Heart left ventricle (tissue), 16 donors: ENCODE measurements around the gene ADGRD2. TPM values are rescaled to one million over a fixed set of nuclear protein-coding genes. Genes with fewer than 3 reads are reported as not detected.

Source experiments
- ATAC-seq, 4 donors: fragments of 200-7000 bp; cut with Tn5 transposase; one replicate each; pipeline ENCODE4 v1.9.1; 2020 to 2022; ENCODE audit warnings: moderate library complexity in 4 of 4, mild to moderate bottlenecking in 3 of 4, moderate number of reproducible peaks in 1 of 4
- DNase-seq, 5 donors: peaks; one replicate each; pipeline ENCODE4 v3.0.0-alpha.2; 2020
- H3K27ac ChIP-seq, 12 donors: fragments of 200-600 bp; sonication (generic) in 4 of 12; one replicate each; pipeline versions ENCODE4 v1.5.0 to v1.8.0; 2016 to 2022; ENCODE audit warnings: mild to moderate bottlenecking in 2 of 12
- H3K27me3 ChIP-seq, 9 donors: fragments of 200-600 bp; sonication (generic) in 2 of 9; one replicate each; pipeline versions ENCODE4 v1.5.1 to v1.8.0; 2016 to 2022; ENCODE audit warnings: mild to moderate bottlenecking in 3 of 9
- H3K36me3 ChIP-seq, 9 donors: fragments of 200-600 bp; sonication (generic) in 2 of 9; one replicate each; pipeline versions ENCODE4 v1.5.0 to v1.8.0; 2018 to 2022; ENCODE audit warnings: mild to moderate bottlenecking in 2 of 9
- H3K4me1 ChIP-seq, 12 donors: fragments of 200-600 bp; sonication (generic) in 4 of 12; one replicate each; pipeline versions ENCODE4 v1.5.0 to v1.8.0; 2016 to 2022; ENCODE audit warnings: mild to moderate bottlenecking in 3 of 12
- H3K4me3 ChIP-seq, 12 donors: fragments of 200-600 bp; sonication (generic) in 4 of 12; one replicate each; pipeline versions ENCODE4 v1.5.0 to v1.8.0; 2017 to 2022; ENCODE audit warnings: mild to moderate bottlenecking in 9 of 12, moderate library complexity in 4 of 12
- H3K9me3 ChIP-seq, 12 donors: fragments of 200-600 bp; sonication (generic) in 4 of 12; one replicate each; pipeline versions ENCODE4 v1.5.0 to v1.8.0; 2016 to 2022; ENCODE audit warnings: mild to moderate bottlenecking in 1 of 12
- POLR2A ChIP-seq, 2 donors: fragments of 450-650 bp; IDR thresholded peaks; one replicate each; pipeline ENCODE4 v1.6.1; 2017; ENCODE audit warnings: antibody characterized with exemption in 2 of 2, mild to moderate bottlenecking in 2 of 2, moderate library complexity in 2 of 2
- WGBS, 4 donors: extraction: QIAGEN DNeasy Blood & Tissue Kit in 2 of 4; methylation state at CpG; one replicate each; pipeline versions ENCODE4 v1.1.5 to v1.1.7; 2013 to 2018; 5-methylcytosine and 5-hydroxymethylcytosine counted together
- intact Hi-C, 10 donors: fragments of 100-400 bp; cut with DNase I; formaldehyde crosslinking; loops; one replicate each; pipeline versions ENCODE4 v1.11.1 to v1.14.2; 2022
- polyA plus RNA-seq, 2 donors: library from polyadenylated mRNA; stranded (reverse); fragments of 200-250 nt; gene quantifications; one replicate each; pipeline ENCODE4 v1.2.3, GENCODE V29; 2013
- total RNA-seq, 9 donors: library from RNA; depleted of rRNA in 2 of 9; stranded (reverse); fragments of >200 nt in 2 of 9; fragmentation: NEBNext Ultra II Directional in 3 of 9; extraction: Animal tissue kit (Norgen Biotek cat#: 25700) in 3 of 9; gene quantifications; one replicate each; pipeline versions ENCODE4 v1.1.0 to v1.2.4, GENCODE V29; 2016 to 2023
- TF ChIP-seq, protein P1 (sequence below), 12 donors: fragments of 200-600 bp; sonication (generic) in 4 of 12; IDR thresholded peaks; one replicate each; pipeline versions ENCODE4 v1.5.0 to v1.8.0; 2018 to 2022; ENCODE audit warnings: antibody characterized with exemption in 12 of 12, mild to moderate bottlenecking in 5 of 12
- donor health status: ischemic (EF 13 %, LVEDD 7.1; RV severe dilation, severe dysfunction).
- donor health status: healthy with polysubstance abuse.
- donor health status: DM: no; HTN: yes; CAD: no.
- donor health status: DM: no; HTN: no; CAD: no.
- donor health status: ischemic (EF 25% LVEDD 6.9; RV normal size, moderate dysfunction).
- donor health status: ischemic (EF 25% LVEDD 5.7; RV mildly dilated, moderate dysfunction).
- donor health status: healthy.
- donor health status: DM: yes; HTN: yes; CAD: no.
- donor health status: ischemic (EF 35%, LVEDD 5.7; RV mildly dilated, moderate dysfunction).
- donor health status: nonischemic (EF 11% LVEDD 7.7; RV severe dilation, severe dysfunction).
- donor health status: DM: yes; HTN: yes; CAD: no.
- donor health status: PGD.
- donor health status: ischemic (EF 29% LVEDD 5.4; RV normal size, mild dysfunction).
- donor health status: nonischemic (EF 23%, LVEDD 6.1; RV moderate dilation, normal function).

ADGRD2 gene
- total and polyA plus RNA-seq, 11 donors = not detected

DNA sequence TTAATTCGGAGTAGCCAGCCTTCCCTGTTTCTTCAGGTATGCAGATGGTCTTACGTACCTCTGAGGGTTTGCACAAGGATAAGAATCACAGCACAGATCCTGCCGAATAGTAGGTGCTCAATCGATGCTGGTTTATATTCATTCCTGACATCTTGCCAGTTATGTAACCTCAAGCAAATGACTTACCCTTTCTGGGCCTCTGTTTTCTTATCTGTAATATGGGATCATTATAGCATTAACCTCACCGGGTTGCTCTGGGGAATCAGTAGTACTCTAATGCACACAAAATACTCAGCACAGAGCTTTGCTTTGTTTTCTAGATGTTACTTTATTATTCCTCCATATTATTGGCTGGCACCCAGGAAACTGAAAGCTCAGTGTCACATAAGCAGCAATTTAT is 64.6 kb downstream of the ADGRD2 start:
- TF ChIP-seq POLR2A (IDR thresholded peaks at IDR 0.05) = no peak
- TF ChIP-seq, protein P1, sequence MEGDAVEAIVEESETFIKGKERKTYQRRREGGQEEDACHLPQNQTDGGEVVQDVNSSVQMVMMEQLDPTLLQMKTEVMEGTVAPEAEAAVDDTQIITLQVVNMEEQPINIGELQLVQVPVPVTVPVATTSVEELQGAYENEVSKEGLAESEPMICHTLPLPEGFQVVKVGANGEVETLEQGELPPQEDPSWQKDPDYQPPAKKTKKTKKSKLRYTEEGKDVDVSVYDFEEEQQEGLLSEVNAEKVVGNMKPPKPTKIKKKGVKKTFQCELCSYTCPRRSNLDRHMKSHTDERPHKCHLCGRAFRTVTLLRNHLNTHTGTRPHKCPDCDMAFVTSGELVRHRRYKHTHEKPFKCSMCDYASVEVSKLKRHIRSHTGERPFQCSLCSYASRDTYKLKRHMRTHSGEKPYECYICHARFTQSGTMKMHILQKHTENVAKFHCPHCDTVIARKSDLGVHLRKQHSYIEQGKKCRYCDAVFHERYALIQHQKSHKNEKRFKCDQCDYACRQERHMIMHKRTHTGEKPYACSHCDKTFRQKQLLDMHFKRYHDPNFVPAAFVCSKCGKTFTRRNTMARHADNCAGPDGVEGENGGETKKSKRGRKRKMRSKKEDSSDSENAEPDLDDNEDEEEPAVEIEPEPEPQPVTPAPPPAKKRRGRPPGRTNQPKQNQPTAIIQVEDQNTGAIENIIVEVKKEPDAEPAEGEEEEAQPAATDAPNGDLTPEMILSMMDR (IDR thresholded peaks at IDR 0.05) = no peak
- no peaks in the 10 kb centered on the region for H3K9me3 ChIP-seq
- intact Hi-C loops = loop anchor here in 1 of 10 donors (10.0 kb wide), 1 partner anchor 360 kb away; no protein-coding TSS in a partner anchor
- 81 to 91% (median 84%) methylated on average over 5 of the region's 5 CpGs for WGBS, 4 donors
- H3K27ac ChIP-seq = no peak overlapping the region
- H3K4me3 ChIP-seq = no peak overlapping the region
- H3K4me1 ChIP-seq = peaks cover 0 to 20% (median 1%) of the 10 kb centered on the region in 12 donors
- DNase-seq = no peak
- H3K27me3 ChIP-seq = no peaks in the 10 kb centered on the region
- no peaks in the 10 kb centered on the region for H3K36me3 ChIP-seq
- no peak for ATAC-seq

DNA sequence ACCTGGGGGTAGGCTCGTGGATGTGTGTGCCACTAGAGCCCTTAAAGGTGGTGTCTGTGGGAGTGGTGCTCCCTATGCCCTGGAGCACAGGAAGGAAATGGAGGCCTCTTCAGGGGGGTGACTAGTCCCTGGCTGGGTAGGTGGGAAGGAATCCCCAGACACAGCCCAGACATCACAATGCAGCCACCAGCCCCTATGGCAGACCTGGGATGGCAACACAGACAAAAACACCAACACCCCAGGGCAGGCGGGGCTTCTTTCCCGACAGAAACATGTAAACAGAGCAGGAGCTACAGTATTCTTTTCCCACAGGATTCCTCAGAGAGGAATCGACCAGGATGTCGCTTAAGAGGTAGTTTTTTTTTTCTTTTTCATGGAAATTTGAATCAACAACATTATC is 67.3 kb downstream of the ADGRD2 start:
- DNase-seq (no peak), ATAC-seq (no peak)
- Histone ChIP-seq H3K27me3 (no peaks in the 10 kb centered on the region), H3K36me3 (no peaks in the 10 kb centered on the region), H3K4me3 (no peak overlapping the region), H3K27ac (no peak overlapping the region), H3K9me3 (no peaks in the 10 kb centered on the region), H3K4me1 (peaks cover 0 to 16% (median 1%) of the 10 kb centered on the region in 12 donors)
- WGBS, 4 donors = 78 to 85% (median 81%) methylated on average over 4 to 5 of the region's 5 CpGs
- intact Hi-C loops = loop anchor here in 1 of 10 donors (10.0 kb wide), 1 partner anchor 363 kb away; no protein-coding TSS in a partner anchor
- no peak for TF ChIP-seq POLR2A (IDR thresholded peaks at IDR 0.05)
- TF ChIP-seq, protein P1 (IDR thresholded peaks at IDR 0.05) = no peak

DNA sequence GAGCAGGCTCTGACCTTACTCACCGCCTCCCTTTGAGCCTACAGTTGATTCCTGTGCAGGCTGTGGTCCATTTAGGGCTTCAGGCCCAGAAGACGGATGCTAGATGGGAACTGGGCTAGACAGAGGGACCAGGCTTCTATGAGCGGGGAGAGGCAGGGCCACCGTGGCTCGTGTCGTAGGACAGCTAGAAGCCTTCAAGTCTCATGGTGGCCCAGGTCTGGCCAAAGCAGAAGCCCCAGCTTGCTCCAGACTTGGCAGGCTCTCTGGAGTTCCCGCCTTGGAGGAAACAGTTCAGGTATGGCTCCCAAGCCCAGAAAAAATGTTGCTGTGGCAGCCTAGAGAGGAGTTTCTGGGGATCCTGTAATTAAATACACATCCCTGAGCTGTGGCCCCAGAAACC is 67.9 kb downstream of the ADGRD2 start:
- WGBS, 4 donors = 88 to 96% (median 95%) methylated on average over 7 of the region's 7 CpGs
- ATAC-seq (no peak), DNase-seq (no peak)
- Histone ChIP-seq H3K27me3 (no peaks in the 10 kb centered on the region), H3K27ac (no peak overlapping the region), H3K9me3 (no peaks in the 10 kb centered on the region), H3K4me3 (no peak overlapping the region), H3K4me1 (peaks cover 0 to 11% (median 1%) of the 10 kb centered on the region in 12 donors), H3K36me3 (no peaks in the 10 kb centered on the region)
- intact Hi-C loops = loop anchor here in 1 of 10 donors (10.0 kb wide), 1 partner anchor 363 kb away; no protein-coding TSS in a partner anchor
- TF ChIP-seq POLR2A (IDR thresholded peaks at IDR 0.05) = no peak
- TF ChIP-seq, protein P1 (IDR thresholded peaks at IDR 0.05) = no peak

DNA sequence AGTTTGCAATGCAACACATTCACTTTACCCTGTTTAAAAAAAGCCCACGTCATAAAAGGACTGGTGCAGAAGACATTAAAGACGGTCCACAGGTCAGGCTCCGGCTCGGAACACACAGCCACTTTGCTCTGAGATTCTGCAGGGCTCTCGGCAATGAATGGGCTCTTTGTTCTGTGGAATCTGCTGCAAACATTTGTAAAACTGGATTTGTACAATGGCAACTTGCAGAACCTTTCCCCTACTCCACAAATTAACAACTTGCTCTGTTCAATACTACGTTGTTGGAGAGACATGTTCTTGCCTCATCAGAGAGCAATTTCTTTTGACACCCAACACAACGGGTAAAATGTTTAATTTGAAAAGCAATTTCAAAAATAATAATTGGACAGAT is 70.0 kb downstream of the ADGRD2 start:
- no peak for ATAC-seq
- Histone ChIP-seq H3K27me3 (no peaks in the 10 kb centered on the region), H3K9me3 (no peaks in the 10 kb centered on the region), H3K4me1 (no peaks in the 10 kb centered on the region), H3K4me3 (no peak overlapping the region), H3K27ac (no peak overlapping the region), H3K36me3 (no peaks in the 10 kb centered on the region)
- TF ChIP-seq, protein P1 (IDR thresholded peaks at IDR 0.05) = no peak
- no peak for TF ChIP-seq POLR2A (IDR thresholded peaks at IDR 0.05)
- intact Hi-C loops = loop anchor here in 1 of 10 donors (10.0 kb wide), 1 partner anchor 395 kb away; no protein-coding TSS in a partner anchor
- DNase-seq = no peak
- 80 to 83% (median 81%) methylated on average over 7 of the region's 7 CpGs for WGBS, 4 donors
